Gastroesophageal sphincter (tissue), 4 donors: ENCODE measurements around the gene PACRG. TPM values are rescaled to one million over a fixed set of nuclear protein-coding genes. Genes with fewer than 3 reads are reported as not detected.

Source experiments
- ATAC-seq: fragments of 150-250 bp; one replicate; pipeline ENCODE4 v1.9.1; 2016; ENCODE audit warnings: mild to moderate bottlenecking, moderate library complexity
- H3K27ac ChIP-seq, 4 donors: fragments of 200-600 bp; sonication (generic) in 3 of 4; 1 replicate in 3 of 4; 2 replicates in 1 of 4; pipeline ENCODE4 v1.5.1; 2016 to 2019
- H3K27me3 ChIP-seq: fragments of 200-600 bp; sonication (generic); one replicate; pipeline ENCODE4 v1.5.1; 2019
- H3K36me3 ChIP-seq, 2 donors: fragments of 200-600 bp; sonication (generic); one replicate each; pipeline ENCODE4 v1.5.1; 2019; ENCODE audit warnings: control low read depth in 1 of 2
- H3K4me1 ChIP-seq, 3 donors: fragments of 200-600 bp; sonication (generic); 1 replicate in 2 of 3; 2 replicates in 1 of 3; pipeline ENCODE4 v1.5.1; 2016 to 2019; ENCODE audit warnings: control low read depth in 2 of 3
- H3K4me3 ChIP-seq, 2 donors: fragments of 200-600 bp; sonication (generic); one replicate each; pipeline ENCODE4 v1.5.1; 2019; ENCODE audit warnings: mild to moderate bottlenecking in 1 of 2, moderate library complexity in 1 of 2
- H3K9me3 ChIP-seq, 3 donors: fragments of 200-600 bp; sonication (generic); one replicate each; pipeline ENCODE4 v1.5.1; 2017 to 2019; ENCODE audit warnings: control low read depth in 2 of 3
- EP300 ChIP-seq: sonication (generic); formaldehyde crosslinking; IDR thresholded peaks from one replicate; pipeline ENCODE4 v1.6.1; 2017; ENCODE audit warnings: antibody characterized with exemption, mild to moderate bottlenecking
- POLR2A ChIP-seq, 2 donors: fragments of 450-650 bp; IDR thresholded peaks; one replicate each; pipeline ENCODE4 v1.6.1; 2017; ENCODE audit warnings: antibody characterized with exemption in 2 of 2, mild to moderate bottlenecking in 2 of 2, moderate library complexity in 1 of 2
- POLR2AphosphoS5 ChIP-seq: sonication (generic); formaldehyde crosslinking; IDR thresholded peaks from one replicate; pipeline ENCODE4 v1.6.1; 2017; ENCODE audit warnings: antibody characterized with exemption
- WGBS, 2 donors: methylation state at CpG; one replicate each; pipeline ENCODE4 v1.1.5; 2018; ENCODE audit warnings: low coverage in 1 of 2; 5-methylcytosine and 5-hydroxymethylcytosine counted together
- total RNA-seq, 4 donors: library from RNA; depleted of rRNA; stranded (reverse); fragments of >200 nt; gene quantifications; one replicate each; pipeline ENCODE4 v1.1.0, GENCODE V29; 2016
- TF ChIP-seq, protein P1 (sequence below), 4 experiments: fragments of 200-600 bp in 2 of 4; fragments of 450-650 bp in 2 of 4; sonication (generic) in 1 of 4; IDR thresholded peaks; one replicate each; pipeline ENCODE4 v1.5.1; 2017 to 2019; ENCODE audit warnings: antibody characterized with exemption in 4 of 4, mild to moderate bottlenecking in 2 of 4, moderate library complexity in 2 of 4

Gene PACRG
- total RNA-seq, 4 donors from 2014 or later, result 1.0 to 7.0 TPM; not detected in 2

DNA sequence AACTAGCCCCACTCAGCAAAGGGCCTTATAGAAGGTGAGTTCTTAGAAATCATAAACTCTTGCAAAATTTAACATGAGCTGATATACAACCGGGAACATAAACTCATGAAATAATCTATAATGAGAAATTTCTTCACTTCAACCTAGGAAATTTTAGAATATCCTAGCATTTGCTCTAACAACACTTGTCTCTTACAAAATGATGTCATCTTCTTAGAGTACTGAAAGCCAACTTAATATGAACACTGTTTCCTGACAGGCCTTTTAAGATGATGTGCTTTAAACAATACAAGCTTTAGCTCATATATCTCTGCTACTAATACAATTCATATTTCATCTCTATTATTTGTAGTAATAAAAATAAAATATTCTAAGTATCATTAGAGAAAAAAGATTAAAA, 932 bp downstream of the PACRG start:
- TF ChIP-seq EP300, result no peak
- TF ChIP-seq, protein P1, sequence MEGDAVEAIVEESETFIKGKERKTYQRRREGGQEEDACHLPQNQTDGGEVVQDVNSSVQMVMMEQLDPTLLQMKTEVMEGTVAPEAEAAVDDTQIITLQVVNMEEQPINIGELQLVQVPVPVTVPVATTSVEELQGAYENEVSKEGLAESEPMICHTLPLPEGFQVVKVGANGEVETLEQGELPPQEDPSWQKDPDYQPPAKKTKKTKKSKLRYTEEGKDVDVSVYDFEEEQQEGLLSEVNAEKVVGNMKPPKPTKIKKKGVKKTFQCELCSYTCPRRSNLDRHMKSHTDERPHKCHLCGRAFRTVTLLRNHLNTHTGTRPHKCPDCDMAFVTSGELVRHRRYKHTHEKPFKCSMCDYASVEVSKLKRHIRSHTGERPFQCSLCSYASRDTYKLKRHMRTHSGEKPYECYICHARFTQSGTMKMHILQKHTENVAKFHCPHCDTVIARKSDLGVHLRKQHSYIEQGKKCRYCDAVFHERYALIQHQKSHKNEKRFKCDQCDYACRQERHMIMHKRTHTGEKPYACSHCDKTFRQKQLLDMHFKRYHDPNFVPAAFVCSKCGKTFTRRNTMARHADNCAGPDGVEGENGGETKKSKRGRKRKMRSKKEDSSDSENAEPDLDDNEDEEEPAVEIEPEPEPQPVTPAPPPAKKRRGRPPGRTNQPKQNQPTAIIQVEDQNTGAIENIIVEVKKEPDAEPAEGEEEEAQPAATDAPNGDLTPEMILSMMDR (IDR thresholded peaks at IDR 0.05), result no peak
- TF ChIP-seq POLR2AphosphoS5, result no peak
- no peak for TF ChIP-seq POLR2A (IDR thresholded peaks at IDR 0.05)
- Histone ChIP-seq H3K36me3 (no peaks in the 10 kb centered on the region), H3K4me3 (peak overlapping the region in 1 of 2 donors; percentile 94), H3K4me1 (peaks cover 0 to 20% (median 7%) of the 10 kb centered on the region in 3 donors), H3K9me3 (peaks cover 0 to 4% (median 0%) of the 10 kb centered on the region in 3 donors), H3K27me3 (no peaks in the 10 kb centered on the region), H3K27ac (peak overlapping the region; percentile 9 to 91 (median 83))
- ATAC-seq, result no peak
- 64 to 68% methylated on average over 1 of the region's 1 CpG for WGBS, 2 donors

DNA sequence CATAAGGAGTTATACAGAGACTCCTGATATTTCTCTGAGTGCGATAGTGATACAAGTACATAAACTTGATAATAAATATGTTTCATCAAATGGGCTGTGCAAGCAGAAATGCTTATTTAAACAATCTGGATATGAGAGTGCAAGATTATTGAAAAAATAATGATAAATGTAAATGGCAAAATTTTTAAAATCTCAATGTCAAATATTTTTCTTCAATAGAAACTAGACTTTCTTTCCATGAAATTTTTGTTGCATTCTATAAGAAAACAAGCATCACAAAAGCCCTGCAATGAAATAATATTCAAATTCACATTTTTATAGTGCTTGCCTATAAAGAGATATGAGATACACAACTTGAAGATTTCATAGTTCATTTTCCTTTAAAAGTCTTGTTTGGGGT, 2.7 kb downstream of the PACRG start:
- peaks cover 0 to 4% (median 0%) of the 10 kb centered on the region in 3 donors for H3K9me3 ChIP-seq
- H3K27me3 ChIP-seq, result no peaks in the 10 kb centered on the region
- TF ChIP-seq, protein P1 (IDR thresholded peaks at IDR 0.05), result no peak
- no peak for TF ChIP-seq POLR2A (IDR thresholded peaks at IDR 0.05)
- no peak for TF ChIP-seq EP300
- TF ChIP-seq POLR2AphosphoS5, result no peak
- no peak for ATAC-seq
- WGBS, 2 donors, result 100% methylated on average over 1 of the region's 1 CpG
- H3K4me3 ChIP-seq, result no peak overlapping the region
- H3K4me1 ChIP-seq, result peaks cover 0 to 20% (median 7%) of the 10 kb centered on the region in 3 donors
- no peak overlapping the region for H3K27ac ChIP-seq
- H3K36me3 ChIP-seq, result no peaks in the 10 kb centered on the region

- no peak for TF ChIP-seq POLR2A (IDR thresholded peaks at IDR 0.05)
- no peak for TF ChIP-seq POLR2AphosphoS5
- no peak for TF ChIP-seq EP300
- TF ChIP-seq, protein P1 (IDR thresholded peaks at IDR 0.05), result no peak
- no peaks in the 10 kb centered on the region for H3K27me3 ChIP-seq
- peaks cover 0 to 2% (median 0%) of the 10 kb centered on the region in 3 donors for H3K4me1 ChIP-seq
- H3K36me3 ChIP-seq, result no peaks in the 10 kb centered on the region
- no peak overlapping the region for H3K4me3 ChIP-seq
- 65 to 85% methylated on average over 4 of the region's 4 CpGs for WGBS, 2 donors
- no peak for ATAC-seq
- no peak overlapping the region for H3K27ac ChIP-seq
- peaks cover 0 to 4% (median 0%) of the 10 kb centered on the region in 3 donors for H3K9me3 ChIP-seq
These were observed 5.7 kb downstream of the PACRG start for GRCh38 chr6:162733489-162733888.

GRCh38 chr6:162736961-162737360, 9.2 kb downstream of the PACRG start:
- TF ChIP-seq POLR2AphosphoS5, result no peak
- TF ChIP-seq POLR2A (IDR thresholded peaks at IDR 0.05), result no peak
- TF ChIP-seq, protein P1 (IDR thresholded peaks at IDR 0.05), result peak in 1 of 4 experiments; percentile 20
- TF ChIP-seq EP300, result no peak
- Histone ChIP-seq H3K9me3 (no peaks in the 10 kb centered on the region), H3K4me1 (no peaks in the 10 kb centered on the region), H3K36me3 (no peaks in the 10 kb centered on the region), H3K4me3 (no peak overlapping the region), H3K27me3 (no peaks in the 10 kb centered on the region), H3K27ac (no peak overlapping the region)
- no peak for ATAC-seq
- WGBS, 2 donors, result 40% methylated on average over 1 of the region's 1 CpG; no CpG with 5 or more reads in 1 of the 2 donors

DNA sequence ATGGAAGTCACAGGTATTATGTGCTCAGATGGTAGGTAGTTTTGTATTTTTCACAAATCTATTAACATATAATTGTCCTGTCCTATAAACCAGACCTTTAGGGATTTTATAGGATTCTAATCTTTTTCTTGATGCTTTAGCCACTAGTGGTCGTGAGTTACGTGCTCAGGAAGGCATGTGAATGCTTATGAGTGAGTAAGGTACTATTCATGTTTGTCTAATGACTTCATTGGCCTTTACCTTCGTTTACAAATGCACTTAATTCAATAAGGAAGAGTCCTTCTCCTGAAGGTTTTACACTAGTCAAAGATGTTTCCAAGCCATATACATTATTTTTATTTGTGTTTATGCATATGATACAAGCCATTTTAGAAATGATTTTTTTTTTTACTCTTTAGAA, 23.0 kb downstream of the PACRG start:
- ATAC-seq, result no peak
- TF ChIP-seq POLR2A (IDR thresholded peaks at IDR 0.05), result no peak
- no peak for TF ChIP-seq POLR2AphosphoS5
- TF ChIP-seq, protein P1 (IDR thresholded peaks at IDR 0.05), result no peak

More for the DNA sequence above, 23.0 kb downstream of the PACRG start:
- no peaks in the 10 kb centered on the region for H3K9me3 ChIP-seq
- 64% methylated on average over 3 of the region's 3 CpGs; no CpG with 5 or more reads in 1 of the 2 donors for WGBS, 2 donors
- H3K27ac ChIP-seq, result no peak overlapping the region
- H3K4me3 ChIP-seq, result no peak overlapping the region
- H3K36me3 ChIP-seq, result no peaks in the 10 kb centered on the region
- H3K27me3 ChIP-seq, result no peaks in the 10 kb centered on the region
- H3K4me1 ChIP-seq, result no peaks in the 10 kb centered on the region
